DMS 273 (cell line): Measurements from ENCODE around the gene PPP2R2D.

Source experiments
- DNase-seq: peaks from one replicate; lab custom pipeline; 2025; ENCODE audit not compliant: unreplicated experiment; lab: John Stamatoyannopoulos, UW

PPP2R2D gene

DNA sequence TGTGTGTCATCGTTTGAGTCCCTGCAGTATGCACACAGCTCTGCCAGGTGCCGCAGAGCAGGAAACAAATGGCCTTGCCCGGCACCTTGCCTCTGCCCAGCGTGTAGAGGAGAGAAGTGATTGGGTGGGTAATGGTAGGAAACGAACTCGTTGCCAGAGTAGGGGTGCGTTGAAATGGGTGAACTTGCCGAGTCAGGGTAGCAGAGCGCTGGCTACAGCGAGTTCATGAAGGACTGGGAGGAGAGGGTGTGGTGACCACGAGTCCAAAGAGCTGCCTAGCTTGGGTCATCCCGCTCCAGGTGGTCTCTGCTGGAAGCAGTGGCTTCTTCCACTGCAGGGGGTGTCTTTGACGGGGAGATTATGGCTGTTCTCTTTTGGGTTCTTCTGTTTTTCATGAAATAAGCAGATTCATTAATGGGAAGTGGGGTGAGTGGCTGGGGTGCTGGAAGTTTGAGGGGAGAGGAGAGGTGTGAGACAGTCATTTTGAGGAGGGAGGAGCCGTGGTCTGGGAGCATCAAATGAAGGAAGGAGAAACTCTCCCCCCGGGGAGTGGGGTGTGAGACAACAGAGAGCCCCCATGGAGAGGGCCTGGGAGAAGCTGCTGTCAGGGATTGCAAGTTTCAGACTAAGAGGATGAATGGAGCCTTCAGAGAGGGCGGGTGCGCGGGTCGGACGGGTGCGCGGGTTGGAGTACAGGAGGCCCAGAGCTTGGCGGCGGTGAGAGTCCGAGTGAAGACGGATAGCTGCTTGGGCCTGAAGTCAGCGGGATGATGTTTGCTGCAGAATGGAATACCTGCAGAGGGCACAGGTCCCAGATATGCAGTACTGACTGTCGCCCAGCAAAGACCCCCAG is 26.2 kb downstream of the PPP2R2D start:
- no peak for DNase-seq

GRCh38 chr10:131928248-131929095 is 27.7 kb downstream of the PPP2R2D start:
- no peak for DNase-seq

- no peak for DNase-seq
Measured at GRCh38 chr10:131929122-131929845, 28.5 kb downstream of the PPP2R2D start.

DNA sequence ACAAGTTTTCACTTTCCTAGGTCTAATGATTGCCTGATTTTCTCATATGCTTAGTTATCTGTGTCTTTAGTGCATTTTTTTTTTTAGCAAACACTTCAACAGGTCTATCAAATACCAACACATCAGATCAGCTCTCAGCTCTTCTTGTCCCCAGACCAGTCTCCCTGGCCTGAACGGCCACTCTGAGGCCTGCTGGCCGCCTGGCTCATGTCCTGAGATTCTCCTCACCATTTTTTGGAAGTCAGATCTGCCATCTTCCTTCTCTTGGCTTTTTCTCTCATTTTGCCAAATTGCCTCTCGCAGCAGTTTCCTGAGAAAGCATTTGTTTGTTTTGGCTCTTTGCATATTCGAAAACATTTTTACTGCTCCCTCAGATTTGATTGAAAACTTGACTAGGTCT is 29.3 kb downstream of the PPP2R2D start:
- no peak for DNase-seq

GRCh38 chr10:131930586-131931330 is 29.9 kb downstream of the PPP2R2D start:
- no peak for DNase-seq

DNA sequence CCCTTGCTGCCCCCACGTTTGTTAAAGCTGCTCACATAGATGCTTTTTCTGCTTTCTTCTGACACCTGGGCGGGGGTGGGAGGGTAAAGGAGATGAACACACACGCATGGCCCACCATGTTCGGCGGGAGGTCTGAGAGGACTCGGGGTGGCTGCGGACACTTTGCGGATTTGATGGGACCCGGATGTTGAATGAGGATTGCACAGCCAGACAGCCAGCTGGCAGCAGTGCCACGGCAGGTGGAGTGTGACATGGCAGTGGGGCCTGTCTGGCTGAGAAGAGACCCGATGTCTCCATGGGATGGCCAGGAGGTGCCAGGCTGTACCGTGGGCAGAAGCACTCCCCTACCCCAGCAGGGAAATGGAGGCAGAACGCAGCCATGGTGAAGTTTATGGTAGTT is 31.2 kb downstream of the PPP2R2D start:
- DNase-seq = no peak

GRCh38 chr10:131933016-131933695 is 32.3 kb downstream of the PPP2R2D start:
- DNase-seq = no peak

- no peak for DNase-seq
Measured at GRCh38 chr10:131933696-131934086, 32.9 kb downstream of the PPP2R2D start.

GRCh38 chr10:131934769-131935168 is 34.0 kb downstream of the PPP2R2D start:
- no peak for DNase-seq

GRCh38 chr10:131935260-131935659 is 34.5 kb downstream of the PPP2R2D start:
- DNase-seq = no peak

DNA sequence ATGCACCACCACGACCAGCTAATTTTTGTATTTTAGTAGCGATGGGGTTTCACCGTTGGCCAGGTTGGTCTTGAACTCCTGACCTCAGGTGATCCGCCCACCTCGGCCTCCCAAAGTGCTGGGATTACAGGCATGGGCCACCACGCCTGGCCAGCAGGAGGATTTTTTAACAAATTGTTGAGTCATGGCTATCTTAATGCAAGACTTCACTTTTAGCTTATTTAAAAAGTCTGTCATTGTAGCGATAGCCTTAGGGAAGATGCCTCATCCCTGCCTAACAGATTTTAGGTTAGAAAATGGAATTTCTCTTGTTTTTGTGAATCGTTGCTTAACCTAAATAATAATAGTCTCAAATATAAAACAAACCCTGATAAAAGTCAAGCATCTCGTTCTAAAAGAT is 35.5 kb downstream of the PPP2R2D start:
- no peak for DNase-seq

GRCh38 chr10:131936736-131937135 is 35.9 kb downstream of the PPP2R2D start:
- no peak for DNase-seq

- DNase-seq = no peak
Measured at GRCh38 chr10:131937836-131938235, 37.0 kb downstream of the PPP2R2D start.

DNA sequence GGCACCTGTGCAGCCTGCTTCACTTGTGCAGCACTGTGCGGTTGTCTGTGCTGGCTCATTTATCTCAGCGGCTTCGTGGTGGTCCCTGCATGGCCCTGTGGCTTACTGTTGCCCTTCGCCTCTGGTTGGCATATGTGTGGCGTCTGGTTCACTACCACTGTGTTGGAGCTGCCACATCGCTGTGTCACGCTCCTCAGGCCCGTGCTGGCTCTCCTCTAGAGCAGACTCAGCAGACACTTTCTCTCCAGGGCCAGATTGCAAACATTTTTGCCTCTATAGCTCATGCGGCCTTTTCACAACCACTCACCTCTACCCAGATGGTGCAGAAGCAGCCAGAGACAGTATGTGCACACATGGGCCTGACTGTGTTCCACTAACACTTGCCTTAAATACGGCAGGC is 37.9 kb downstream of the PPP2R2D start:
- DNase-seq = no peak

GRCh38 chr10:131942455-131942854 is 41.6 kb downstream of the PPP2R2D start:
- no peak for DNase-seq

- DNase-seq = peak; percentile 14
Measured at GRCh38 chr10:131943021-131943814, 42.4 kb downstream of the PPP2R2D start.

GRCh38 chr10:131944412-131944811 is 43.6 kb downstream of the PPP2R2D start:
- no peak for DNase-seq

DNA sequence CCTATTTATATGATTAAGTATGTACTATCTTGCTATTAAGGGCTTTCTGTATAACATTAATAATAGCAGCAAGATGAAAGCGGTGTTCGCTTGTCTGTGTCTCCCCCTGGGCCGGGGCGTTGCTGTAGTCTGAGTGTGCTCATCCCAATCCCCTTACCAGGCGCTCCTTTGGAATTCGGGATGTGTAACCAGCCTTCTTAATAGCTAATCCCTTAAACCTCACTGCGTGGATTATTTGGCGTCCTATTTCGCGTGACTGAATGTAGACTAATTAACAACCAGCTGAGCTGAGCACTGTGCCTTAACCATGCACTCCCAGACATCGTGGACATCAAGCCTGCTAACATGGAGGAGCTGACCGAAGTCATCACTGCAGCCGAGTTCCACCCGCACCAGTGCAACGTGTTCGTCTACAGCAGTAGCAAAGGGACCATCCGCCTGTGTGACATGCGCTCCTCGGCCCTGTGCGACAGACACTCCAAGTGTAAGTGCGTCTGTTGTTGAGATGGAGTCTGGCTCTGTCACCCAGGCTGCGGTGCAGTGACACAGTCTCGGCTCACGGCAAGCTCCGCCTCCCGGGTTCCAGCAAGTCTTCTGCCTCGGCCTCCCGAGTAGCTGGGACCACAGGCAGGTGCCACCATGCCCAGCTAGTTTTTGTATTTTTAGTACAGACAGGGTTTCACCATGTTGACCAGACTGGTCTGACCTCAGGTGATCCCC is 44.3 kb downstream of the PPP2R2D start:
- DNase-seq = no peak

DNA sequence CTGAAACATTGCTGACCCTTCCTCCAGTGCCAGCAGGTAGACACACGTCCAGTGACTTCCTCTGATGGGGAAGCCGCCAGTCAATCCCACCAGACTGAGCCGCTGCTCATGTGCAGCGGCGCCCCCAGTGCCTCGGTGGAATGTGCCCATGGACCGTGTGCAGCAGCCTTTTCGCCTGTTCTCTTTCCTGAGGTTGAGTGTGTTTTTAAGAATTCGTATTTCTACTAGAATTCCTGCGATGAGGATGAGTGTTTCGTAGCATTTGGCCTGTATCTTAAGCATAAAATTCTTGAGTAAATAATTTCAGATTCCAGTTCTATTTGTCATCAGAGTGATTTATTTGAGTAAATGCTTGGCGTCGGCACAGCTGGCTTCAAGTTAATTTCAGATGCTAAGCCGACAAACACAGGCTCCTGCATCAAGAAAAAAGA is 45.5 kb downstream of the PPP2R2D start:
- no peak for DNase-seq
